Heart right ventricle (tissue), 16 donors: ENCODE measurements around the gene TRAPPC3. TPM values are rescaled to one million over a fixed set of nuclear protein-coding genes. Genes with fewer than 3 reads are reported as not detected.

Experiments used
- ATAC-seq, 8 donors: fragments of 200-7000 bp; cut with Tn5 transposase; one replicate each; pipeline ENCODE4 v1.9.1; 2020; ENCODE audit warnings: mild to moderate bottlenecking in 8 of 8, moderate library complexity in 8 of 8, moderate number of reproducible peaks in 1 of 8
- DNase-seq, 2 donors: peaks; one replicate each; pipeline ENCODE4 v3.0.0-alpha.2; 2020
- H3K27ac ChIP-seq, 10 donors: fragments of 200-600 bp; sonication (generic) in 2 of 10; one replicate each; pipeline versions ENCODE4 v1.5.0 to v1.8.0; 2020 to 2022; ENCODE audit warnings: mild to moderate bottlenecking in 3 of 10
- H3K27me3 ChIP-seq, 7 donors: fragments of 200-600 bp; one replicate each; pipeline ENCODE4 v1.8.0; 2021 to 2022; ENCODE audit warnings: mild to moderate bottlenecking in 2 of 7
- H3K36me3 ChIP-seq, 9 donors: fragments of 200-600 bp; sonication (generic) in 1 of 9; one replicate each; pipeline versions ENCODE4 v1.5.0 to v1.8.0; 2020 to 2022; ENCODE audit warnings: mild to moderate bottlenecking in 2 of 9
- H3K4me1 ChIP-seq, 9 donors: fragments of 200-600 bp; sonication (generic) in 1 of 9; one replicate each; pipeline versions ENCODE4 v1.5.0 to v1.8.0; 2020 to 2022; ENCODE audit warnings: mild to moderate bottlenecking in 4 of 9
- H3K4me3 ChIP-seq, 10 donors: fragments of 200-600 bp; sonication (generic) in 2 of 10; one replicate each; pipeline versions ENCODE4 v1.5.0 to v1.8.0; 2020 to 2022; ENCODE audit warnings: mild to moderate bottlenecking in 7 of 10, moderate library complexity in 2 of 10
- H3K9me3 ChIP-seq, 11 donors: fragments of 200-600 bp in 10 of 11; sonication (generic) in 2 of 11; one replicate each; pipeline versions ENCODE4 v1.5.0 to v1.8.0; 2013 to 2022; ENCODE audit warnings: mild to moderate bottlenecking in 2 of 11, control low read depth in 1 of 11, moderate library complexity in 1 of 11
- CTCF ChIP-seq, 9 donors: fragments of 200-600 bp; sonication (generic) in 2 of 9; IDR thresholded peaks; one replicate each; pipeline versions ENCODE4 v1.5.0 to v1.8.0; 2021 to 2022; ENCODE audit warnings: antibody characterized with exemption in 9 of 9, mild to moderate bottlenecking in 5 of 9, moderate library complexity in 1 of 9
- WGBS, 2 donors: extraction: QIAGEN DNeasy Blood & Tissue Kit; methylation state at CpG; one replicate each; pipeline ENCODE4 v1.1.7; 2013; ENCODE audit warnings: inconsistent platforms in 1 of 2; 5-methylcytosine and 5-hydroxymethylcytosine counted together
- intact Hi-C, 10 donors: fragments of 100-400 bp; cut with DNase I; formaldehyde crosslinking; loops; one replicate each; pipeline versions ENCODE4 v1.11.1 to v1.14.2; 2022
- polyA plus RNA-seq, 2 donors: library from polyadenylated mRNA; stranded (reverse); fragments of 200-250 nt; gene quantifications; one replicate each; pipeline ENCODE4 v1.2.3, GENCODE V29; 2013
- total RNA-seq, 10 donors: library from RNA; stranded (reverse); fragmentation: NEBNext Ultra II Directional in 3 of 10; extraction: Animal tissue kit (Norgen Biotek cat#: 25700) in 3 of 10; gene quantifications; one replicate each; pipeline versions ENCODE4 v1.2.1 to v1.2.4, GENCODE V29; 2021 to 2023
- donor health status: Arrhythmogenic right ventricular cardiomyopathy.
- donor health status: ischemic (EF 13 %, LVEDD 7.1; RV severe dilation, severe dysfunction).
- donor health status: healthy with polysubstance abuse.
- donor health status: DM: no; HTN: yes; CAD: no.
- donor health status: DM: no; HTN: no; CAD: no.
- donor health status: ischemic (EF 25% LVEDD 6.9; RV normal size, moderate dysfunction).
- donor health status: ischemic (EF 25% LVEDD 5.7; RV mildly dilated, moderate dysfunction).
- donor health status: healthy.
- donor health status: DM: yes; HTN: yes; CAD: no.
- donor health status: Ischemic cardiomyopathy.
- donor health status: ischemic (EF 35%, LVEDD 5.7; RV mildly dilated, moderate dysfunction).
- donor health status: nonischemic (EF 11% LVEDD 7.7; RV severe dilation, severe dysfunction).
- donor health status: DM: yes; HTN: yes; CAD: no.
- donor health status: PGD.
- donor health status: ischemic (EF 29% LVEDD 5.4; RV normal size, mild dysfunction).
- donor health status: nonischemic (EF 23%, LVEDD 6.1; RV moderate dilation, normal function).

The TRAPPC3 gene
- total and polyA plus RNA-seq, 12 donors = 33.6 to 73.8 (median 48.4) TPM

GRCh38 chr1:36174713-36175112, 25.4 kb upstream of the TRAPPC3 start:
- TF ChIP-seq CTCF (IDR thresholded peaks at IDR 0.05) = no peak
- no peaks in the 10 kb centered on the region for H3K27me3 ChIP-seq
- 42 to 52% methylated on average over 11 of the region's 11 CpGs for WGBS, 2 donors
- peak overlapping the region; percentile 65 to 100 (median 88) for H3K27ac ChIP-seq
- H3K4me1 ChIP-seq = peaks cover 31 to 91% (median 69%) of the 10 kb centered on the region in 9 donors
- H3K4me3 ChIP-seq = no peak overlapping the region
- no peak for ATAC-seq
- DNase-seq = no peak
- intact Hi-C loops = loop anchor here in 1 of 10 donors (5.0 kb wide), 1 partner anchor 63 kb away; no protein-coding TSS in a partner anchor
- no peaks in the 10 kb centered on the region for H3K9me3 ChIP-seq
- peaks cover 13 to 100% (median 79%) of the 10 kb centered on the region in 9 donors for H3K36me3 ChIP-seq

GRCh38 chr1:36172983-36173382, 23.7 kb upstream of the TRAPPC3 start:
- ATAC-seq (no peak), DNase-seq (no peak)
- no peak for TF ChIP-seq CTCF (IDR thresholded peaks at IDR 0.05)
- Histone ChIP-seq H3K27ac (peak overlapping the region in 9 of 10 donors; percentile 7 to 100 (median 87)), H3K4me3 (no peak overlapping the region), H3K4me1 (peaks cover 39 to 98% (median 79%) of the 10 kb centered on the region in 9 donors), H3K9me3 (no peaks in the 10 kb centered on the region), H3K36me3 (peaks cover 13 to 98% (median 62%) of the 10 kb centered on the region in 9 donors), H3K27me3 (no peaks in the 10 kb centered on the region)
- intact Hi-C loops = loop anchor here in 1 of 10 donors (5.0 kb wide), 1 partner anchor 64 kb away; no protein-coding TSS in a partner anchor
- WGBS, 2 donors = 76 to 80% methylated on average over 2 of the region's 2 CpGs

- peaks cover 13 to 98% (median 54%) of the 10 kb centered on the region in 9 donors for H3K36me3 ChIP-seq
- TF ChIP-seq CTCF (IDR thresholded peaks at IDR 0.05) = no peak
- ATAC-seq (no peak), DNase-seq (no peak)
- WGBS, 2 donors = 90 to 92% methylated on average over 21 of the region's 21 CpGs
- no peaks in the 10 kb centered on the region for H3K27me3 ChIP-seq
- intact Hi-C loops = loop anchor here in 1 of 10 donors (5.0 kb wide), 1 partner anchor 65 kb away; no protein-coding TSS in a partner anchor
- no peaks in the 10 kb centered on the region for H3K9me3 ChIP-seq
- H3K4me3 ChIP-seq = no peak overlapping the region
- peak overlapping the region in 9 of 10 donors; percentile 7 to 100 (median 87) for H3K27ac ChIP-seq
- peaks cover 39 to 98% (median 84%) of the 10 kb centered on the region in 9 donors for H3K4me1 ChIP-seq
These were observed 22.9 kb upstream of the TRAPPC3 start for GRCh38 chr1:36172017-36172747.

GRCh38 chr1:36170643-36171412, 21.5 kb upstream of the TRAPPC3 start:
- H3K27me3 ChIP-seq = no peaks in the 10 kb centered on the region
- intact Hi-C loops = loop anchor here in 1 of 10 donors (5.0 kb wide), 1 partner anchor 66 kb away; no protein-coding TSS in a partner anchor
- TF ChIP-seq CTCF (IDR thresholded peaks at IDR 0.05) = no peak
- no peak for DNase-seq
- 49 to 66% methylated on average over 12 of the region's 12 CpGs for WGBS, 2 donors
- H3K27ac ChIP-seq = peak overlapping the region; percentile 59 to 100 (median 86)
- peaks cover 32 to 100% (median 90%) of the 10 kb centered on the region in 9 donors for H3K4me1 ChIP-seq
- no peaks in the 10 kb centered on the region for H3K9me3 ChIP-seq
- H3K36me3 ChIP-seq = peaks cover 4 to 91% (median 45%) of the 10 kb centered on the region in 9 donors
- ATAC-seq = peak; percentile 19 to 71 (median 52)
- H3K4me3 ChIP-seq = no peak overlapping the region
